Measurements from ENCODE around the gene KLF9.
"Not testable (repeated sequence)": the region's sequence is repeated elsewhere in the genome, so short reads cannot be mapped to it uniquely, and the experiment has no call there.

Gene KLF9

GRCh38 chr9:70403618-70404025 lies 10.8 kb downstream of the KLF9 start:
- no peak for DNase-seq (ENCODE audit: low read depth)

- DNase-seq (ENCODE audit: low read depth) = no peak
Measured at GRCh38 chr9:70403166-70403565, 11.3 kb downstream of the KLF9 start.

GRCh38 chr9:70402213-70402612 lies 12.2 kb downstream of the KLF9 start:
- no peak for DNase-seq (ENCODE audit: low read depth)

GRCh38 chr9:70401241-70401640 lies 13.2 kb downstream of the KLF9 start:
- DNase-seq (ENCODE audit: low read depth) = not testable (repeated sequence)

GRCh38 chr9:70400107-70400892 lies 14.2 kb downstream of the KLF9 start:
- DNase-seq (ENCODE audit: low read depth) = no peak

GRCh38 chr9:70399141-70399540 lies 15.3 kb downstream of the KLF9 start:
- no peak for DNase-seq (ENCODE audit: low read depth)

- no peak for DNase-seq (ENCODE audit: low read depth)
Measured at GRCh38 chr9:70398145-70398556, 16.3 kb downstream of the KLF9 start.

GRCh38 chr9:70395652-70396051 lies 18.8 kb downstream of the KLF9 start:
- no peak for DNase-seq (ENCODE audit: low read depth)

- no peak for DNase-seq (ENCODE audit: low read depth)
Measured at GRCh38 chr9:70392850-70393249, 21.6 kb downstream of the KLF9 start.

- no peak for DNase-seq (ENCODE audit: low read depth)
Measured at GRCh38 chr9:70392189-70392588, 22.3 kb downstream of the KLF9 start.

GRCh38 chr9:70390933-70391341 lies 23.5 kb downstream of the KLF9 start:
- DNase-seq (ENCODE audit: low read depth) = no peak

GRCh38 chr9:70389621-70390266 lies 24.7 kb downstream of the KLF9 start:
- no peak for DNase-seq (ENCODE audit: low read depth)

GRCh38 chr9:70389188-70389587 lies 25.3 kb downstream of the KLF9 start:
- DNase-seq (ENCODE audit: low read depth) = no peak

- DNase-seq (ENCODE audit: low read depth) = no peak
Measured at GRCh38 chr9:70387663-70388062, 26.8 kb downstream of the KLF9 start.

- no peak for DNase-seq (ENCODE audit: low read depth)
Measured at GRCh38 chr9:70385426-70385825, 29.0 kb downstream of the KLF9 start.

- no peak for DNase-seq (ENCODE audit: low read depth)
Measured at GRCh38 chr9:70382709-70383605, 31.5 kb downstream of the KLF9 start.

- DNase-seq (ENCODE audit: low read depth) = no peak
Measured at GRCh38 chr9:70382046-70382708, 32.3 kb downstream of the KLF9 start.

- no peak for DNase-seq (ENCODE audit: low read depth)
Measured at GRCh38 chr9:70374962-70375618, 39.4 kb downstream of the KLF9 start.

GRCh38 chr9:70367305-70367930 lies 47.0 kb downstream of the KLF9 start:
- DNase-seq (ENCODE audit: low read depth) = no peak

GRCh38 chr9:70363760-70364159 lies 50.7 kb downstream of the KLF9 start:
- no peak for DNase-seq (ENCODE audit: low read depth)

GRCh38 chr9:70362952-70363351 lies 51.5 kb downstream of the KLF9 start:
- DNase-seq (ENCODE audit: low read depth) = no peak

Measured in stimulated activated CD8-positive, alpha-beta memory T cell treated with anti-CD3 and anti-CD28 coated beads, Interleukin-12 subunit alpha, Interleukin-12 subunit beta, amount 100 ng/mL, for 4 hours (primary cell).